Measurements from ENCODE around the gene TTLL11.

Gene TTLL11

GRCh38 chr9:121880343-121880898 is 212.7 kb downstream of the TTLL11 start:
- DNase-seq (ENCODE audit: low spot score): no peak

- no peak for DNase-seq (ENCODE audit: low spot score)
These were observed 214.8 kb downstream of the TTLL11 start for GRCh38 chr9:121878271-121878822.

GRCh38 chr9:121876658-121877271 is 216.3 kb downstream of the TTLL11 start:
- no peak for DNase-seq (ENCODE audit: low spot score)

- no peak for DNase-seq (ENCODE audit: low spot score)
These were observed 216.9 kb downstream of the TTLL11 start for GRCh38 chr9:121876255-121876654.

- DNase-seq (ENCODE audit: low spot score): no peak
These were observed 218.6 kb downstream of the TTLL11 start for GRCh38 chr9:121874524-121874923.

- no peak for DNase-seq (ENCODE audit: low spot score)
These were observed 221.6 kb downstream of the TTLL11 start for GRCh38 chr9:121871431-121872025.

GRCh38 chr9:121870271-121870670 is 222.8 kb downstream of the TTLL11 start:
- no peak for DNase-seq (ENCODE audit: low spot score)

DNA sequence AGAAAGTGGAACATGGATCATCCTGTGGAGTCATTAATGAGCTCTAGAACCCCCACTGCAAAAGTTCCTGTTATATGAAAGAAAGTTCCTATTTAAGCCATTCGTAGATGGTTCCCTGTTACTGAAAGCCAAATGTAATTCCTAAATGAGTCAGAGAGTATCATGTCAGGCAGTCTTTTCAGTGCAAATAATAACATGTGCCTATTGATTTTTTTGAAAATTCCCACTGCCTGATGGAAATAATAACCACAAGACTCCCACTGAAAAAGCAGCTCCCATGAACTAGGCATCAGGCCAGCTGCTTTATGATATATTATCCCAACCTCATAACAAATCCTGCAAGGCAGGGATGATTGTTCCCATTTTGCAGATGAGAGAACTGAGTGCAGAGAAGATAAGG is 224.5 kb downstream of the TTLL11 start:
- DNase-seq (ENCODE audit: low spot score): no peak

GRCh38 chr9:121866927-121867326 is 226.2 kb downstream of the TTLL11 start:
- DNase-seq (ENCODE audit: low spot score): no peak

DNA sequence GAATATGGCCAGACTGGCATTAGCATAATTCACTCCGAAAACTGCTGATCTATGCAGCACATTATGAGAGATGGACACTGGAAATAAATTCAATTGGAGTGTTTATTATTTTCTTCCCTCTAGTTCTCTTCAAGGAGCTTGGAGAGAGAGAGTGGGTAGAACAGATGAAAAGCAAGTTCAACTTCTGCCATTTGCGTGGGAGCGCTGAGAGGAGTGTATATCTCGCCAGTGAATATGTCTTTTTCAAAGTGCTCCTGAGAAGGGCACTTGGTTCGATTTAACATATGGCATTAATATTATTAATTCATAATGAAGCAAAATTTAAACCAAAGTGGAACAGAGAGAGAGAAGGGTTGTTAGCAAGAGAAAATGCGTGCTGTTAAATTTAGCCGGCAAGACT is 227.2 kb downstream of the TTLL11 start:
- no peak for DNase-seq (ENCODE audit: low spot score)

DNA sequence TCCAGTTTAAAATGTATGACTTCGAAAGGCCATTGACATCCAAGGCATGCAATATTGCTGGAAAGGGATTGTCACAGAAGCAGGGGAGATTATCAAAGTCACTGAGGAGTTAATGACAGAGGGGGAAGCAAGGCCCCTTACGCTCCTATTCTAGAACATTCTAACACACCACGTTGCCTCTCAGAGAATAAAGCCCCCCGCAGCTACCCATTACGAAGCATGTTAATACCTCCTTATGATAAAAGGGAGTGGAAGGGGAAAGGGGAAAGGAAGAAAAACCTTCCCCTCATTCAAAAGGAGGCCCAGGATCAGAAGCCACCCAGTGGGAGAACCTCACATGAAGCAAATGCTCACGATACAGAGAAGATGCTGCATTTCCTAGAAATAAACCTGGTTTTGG is 228.0 kb downstream of the TTLL11 start:
- DNase-seq (ENCODE audit: low spot score): no peak

- DNase-seq (ENCODE audit: low spot score): no peak
These were observed 229.2 kb downstream of the TTLL11 start for GRCh38 chr9:121863955-121864354.

GRCh38 chr9:121862371-121863332 is 230.5 kb downstream of the TTLL11 start:
- no peak for DNase-seq (ENCODE audit: low spot score)

GRCh38 chr9:121861501-121862180 is 231.5 kb downstream of the TTLL11 start:
- DNase-seq (ENCODE audit: low spot score): no peak

DNA sequence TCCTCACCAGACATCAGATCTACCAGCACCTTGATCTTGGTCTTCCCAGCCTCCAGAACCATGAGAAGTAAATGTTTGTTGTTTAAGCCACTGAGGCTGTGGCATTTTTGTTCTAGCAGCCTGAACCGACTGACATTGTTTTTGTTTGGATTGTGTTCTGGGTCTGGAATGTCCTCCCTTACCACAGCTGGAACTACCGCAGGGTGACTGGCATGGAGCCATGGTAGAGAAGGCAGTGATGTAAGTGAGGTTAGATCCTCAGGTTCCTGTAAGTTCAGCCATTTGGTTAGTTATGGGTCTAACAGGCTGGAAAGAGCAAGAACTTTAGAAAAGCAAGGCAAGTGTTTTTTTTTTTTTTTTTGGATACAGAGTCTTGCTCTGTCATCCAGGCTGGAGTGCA is 232.4 kb downstream of the TTLL11 start:
- DNase-seq (ENCODE audit: low spot score): no peak

- no peak for DNase-seq (ENCODE audit: low spot score)
These were observed 232.9 kb downstream of the TTLL11 start for GRCh38 chr9:121860213-121860612.

- no peak for DNase-seq (ENCODE audit: low spot score)
These were observed 233.5 kb downstream of the TTLL11 start for GRCh38 chr9:121859646-121860045.

- DNase-seq (ENCODE audit: low spot score): no peak
These were observed 234.3 kb downstream of the TTLL11 start for GRCh38 chr9:121858788-121859187.

DNA sequence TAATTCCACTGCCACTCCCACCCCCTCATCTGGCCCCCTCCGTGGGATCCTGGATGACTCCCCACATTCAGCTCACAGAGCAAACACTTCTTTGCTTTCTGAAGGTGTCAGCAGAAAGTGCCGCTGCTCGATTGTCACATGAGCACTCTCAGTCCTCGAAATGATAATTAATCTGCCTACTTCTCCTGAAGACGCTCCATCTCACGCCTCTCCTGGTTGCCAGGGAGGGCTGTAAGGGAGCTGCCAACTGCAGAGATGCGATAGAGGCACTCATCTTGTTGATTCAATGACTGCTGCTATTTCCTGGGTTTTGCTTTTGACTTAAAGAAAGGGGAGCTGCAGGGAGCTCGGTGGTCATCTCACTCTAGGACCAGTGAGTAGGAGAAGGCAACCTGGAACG is 235.2 kb downstream of the TTLL11 start:
- DNase-seq (ENCODE audit: low spot score): no peak

DNA sequence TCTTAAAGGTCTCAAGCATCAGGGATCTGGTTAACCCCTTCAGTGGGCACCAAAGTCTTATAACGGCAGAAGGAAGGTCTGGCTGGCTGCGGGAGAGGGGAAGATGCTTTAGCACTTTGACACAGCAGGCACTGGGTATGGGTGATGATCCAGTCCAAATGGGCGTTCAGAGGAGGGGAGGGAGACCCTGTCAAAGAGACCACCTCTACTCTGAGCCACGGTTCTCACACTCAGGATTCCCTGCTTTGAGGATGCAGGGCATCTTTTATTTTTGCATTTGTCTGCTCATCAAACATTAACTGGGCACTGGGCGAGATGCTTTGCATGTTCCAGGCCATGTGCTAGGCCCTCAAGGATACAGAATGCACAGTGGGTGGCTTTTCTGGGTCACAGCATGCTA is 237.6 kb downstream of the TTLL11 start:
- DNase-seq (ENCODE audit: low spot score): no peak

DNA sequence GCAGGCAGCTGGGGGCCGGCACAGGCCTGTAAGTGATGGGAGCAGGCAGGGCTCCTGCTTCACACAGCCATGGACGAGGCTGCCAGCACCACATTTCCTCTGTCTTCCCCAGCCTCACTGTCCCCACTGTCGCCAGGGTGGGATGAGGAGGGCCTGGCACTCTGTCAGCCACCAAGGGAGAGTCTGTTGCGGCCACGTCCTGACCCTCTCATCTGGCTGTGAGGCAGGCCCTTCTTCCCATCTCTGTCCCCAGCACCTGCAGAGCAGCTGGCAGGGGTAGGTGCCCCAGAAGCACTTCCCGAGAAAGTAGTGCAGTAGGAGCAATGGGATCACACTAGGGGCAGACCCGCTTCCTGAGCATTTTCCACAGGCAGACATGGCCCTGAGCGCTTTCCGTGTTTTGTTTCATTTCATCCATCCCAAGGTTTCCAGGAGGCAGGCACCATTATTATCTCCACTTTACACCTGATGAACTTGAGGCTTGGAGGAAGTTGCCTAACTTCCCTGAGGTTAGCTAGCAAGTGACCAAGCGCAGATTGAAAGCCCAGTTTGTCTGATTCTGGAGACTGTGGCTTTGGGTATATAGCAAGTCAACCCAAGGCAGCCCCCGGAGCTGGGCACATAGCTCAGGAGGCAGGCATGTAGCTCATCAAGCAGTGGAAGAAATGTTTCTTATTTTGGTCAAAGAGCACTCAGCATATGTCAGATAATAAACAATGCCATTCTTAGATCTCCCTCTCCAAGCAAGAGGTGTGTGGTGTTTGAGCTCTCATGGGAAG is 239.3 kb downstream of the TTLL11 start:
- no peak for DNase-seq (ENCODE audit: low spot score)

Data from CD4-positive, alpha-beta T cell treated with Interleukin-6 at 100 ng/mL for 8 hours (primary cell).